Measurements from ENCODE around the gene DST. TPM values are rescaled to one million over a fixed set of nuclear protein-coding genes. Genes with fewer than 3 reads are reported as not detected.
A peak's percentile ranks its signal among the peaks of the same experiment; 100 is the strongest.

DST gene
- total and polyA plus RNA-seq, 7 donors = 58.3 to 341 (median 109) TPM

DNA sequence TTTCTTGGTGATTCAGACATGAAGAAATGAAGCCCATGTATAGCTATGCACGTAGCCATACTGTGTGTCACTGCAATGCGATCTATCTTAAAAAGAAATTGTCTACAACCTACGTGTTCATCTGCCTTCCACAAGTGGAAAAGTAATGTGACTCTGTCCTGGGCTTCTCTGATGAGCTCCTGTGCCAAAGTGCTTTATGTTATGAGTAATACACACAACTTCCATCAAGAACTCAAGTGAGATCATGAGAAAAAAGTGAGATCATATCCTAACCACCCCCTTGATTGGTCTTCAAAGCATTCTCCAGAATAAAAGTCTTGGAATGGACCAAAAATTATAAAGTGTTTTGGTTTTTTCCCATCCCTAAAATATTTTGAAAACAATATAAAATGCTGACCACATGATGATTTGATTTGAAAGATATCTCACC lies 114.3 kb downstream of the DST start:
- H3K36me3 ChIP-seq (ENCODE audit: insufficient read depth in 1 of 2, low read depth in 1 of 2) = peaks cover 8 to 96% of the 10 kb centered on the region in 2 donors
- no peaks in the 10 kb centered on the region for H3K27me3 ChIP-seq (ENCODE audit: insufficient read depth in 3 of 3, low read length in 2 of 3)
- ATAC-seq (peak; percentile 67 to 88 (median 84)), DNase-seq (no peak)
- no peak overlapping the region for H3K4me3 ChIP-seq
- H3K9me3 ChIP-seq = no peaks in the 10 kb centered on the region
- H3K27ac ChIP-seq = peak overlapping the region; percentile 52
- TF ChIP-seq, protein P1, sequence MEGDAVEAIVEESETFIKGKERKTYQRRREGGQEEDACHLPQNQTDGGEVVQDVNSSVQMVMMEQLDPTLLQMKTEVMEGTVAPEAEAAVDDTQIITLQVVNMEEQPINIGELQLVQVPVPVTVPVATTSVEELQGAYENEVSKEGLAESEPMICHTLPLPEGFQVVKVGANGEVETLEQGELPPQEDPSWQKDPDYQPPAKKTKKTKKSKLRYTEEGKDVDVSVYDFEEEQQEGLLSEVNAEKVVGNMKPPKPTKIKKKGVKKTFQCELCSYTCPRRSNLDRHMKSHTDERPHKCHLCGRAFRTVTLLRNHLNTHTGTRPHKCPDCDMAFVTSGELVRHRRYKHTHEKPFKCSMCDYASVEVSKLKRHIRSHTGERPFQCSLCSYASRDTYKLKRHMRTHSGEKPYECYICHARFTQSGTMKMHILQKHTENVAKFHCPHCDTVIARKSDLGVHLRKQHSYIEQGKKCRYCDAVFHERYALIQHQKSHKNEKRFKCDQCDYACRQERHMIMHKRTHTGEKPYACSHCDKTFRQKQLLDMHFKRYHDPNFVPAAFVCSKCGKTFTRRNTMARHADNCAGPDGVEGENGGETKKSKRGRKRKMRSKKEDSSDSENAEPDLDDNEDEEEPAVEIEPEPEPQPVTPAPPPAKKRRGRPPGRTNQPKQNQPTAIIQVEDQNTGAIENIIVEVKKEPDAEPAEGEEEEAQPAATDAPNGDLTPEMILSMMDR (IDR thresholded peaks at IDR 0.05) = no peak
- intact Hi-C loops (cut with DNase I) = no loop called here
- H3K4me1 ChIP-seq = peaks cover 3% of the 10 kb centered on the region
- 46 to 64% (median 56%) methylated on average over 3 of the region's 3 CpGs for WGBS, 3 donors

DNA sequence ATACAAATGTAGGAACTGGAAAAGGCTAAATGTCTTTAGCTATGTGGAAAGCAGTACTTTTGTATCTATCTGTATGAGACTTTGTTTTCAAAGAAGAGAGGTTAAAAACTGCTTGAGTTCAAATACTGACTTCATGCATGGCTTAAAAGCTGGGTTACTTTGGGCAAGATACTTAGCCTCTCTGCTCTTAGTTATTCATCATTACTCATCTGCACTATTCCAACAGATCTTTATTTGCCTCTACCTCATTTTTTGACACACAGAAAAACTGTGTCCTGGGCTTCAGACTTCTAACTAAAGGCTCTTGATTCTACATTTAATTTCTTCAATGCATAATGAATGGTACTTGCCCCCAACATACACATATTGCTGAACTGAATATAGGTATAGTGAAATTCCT lies 114.8 kb downstream of the DST start:
- no peaks in the 10 kb centered on the region for H3K9me3 ChIP-seq
- H3K4me3 ChIP-seq = no peak overlapping the region
- TF ChIP-seq, protein P1 (IDR thresholded peaks at IDR 0.05) = no peak
- peak overlapping the region; percentile 52 for H3K27ac ChIP-seq
- intact Hi-C loops (cut with DNase I) = no loop called here
- H3K36me3 ChIP-seq (ENCODE audit: insufficient read depth in 1 of 2, low read depth in 1 of 2) = peaks cover 8 to 96% of the 10 kb centered on the region in 2 donors
- no peaks in the 10 kb centered on the region for H3K27me3 ChIP-seq (ENCODE audit: insufficient read depth in 3 of 3, low read length in 2 of 3)
- ATAC-seq (no peak), DNase-seq (no peak)
- H3K4me1 ChIP-seq = peaks cover 3% of the 10 kb centered on the region

DNA sequence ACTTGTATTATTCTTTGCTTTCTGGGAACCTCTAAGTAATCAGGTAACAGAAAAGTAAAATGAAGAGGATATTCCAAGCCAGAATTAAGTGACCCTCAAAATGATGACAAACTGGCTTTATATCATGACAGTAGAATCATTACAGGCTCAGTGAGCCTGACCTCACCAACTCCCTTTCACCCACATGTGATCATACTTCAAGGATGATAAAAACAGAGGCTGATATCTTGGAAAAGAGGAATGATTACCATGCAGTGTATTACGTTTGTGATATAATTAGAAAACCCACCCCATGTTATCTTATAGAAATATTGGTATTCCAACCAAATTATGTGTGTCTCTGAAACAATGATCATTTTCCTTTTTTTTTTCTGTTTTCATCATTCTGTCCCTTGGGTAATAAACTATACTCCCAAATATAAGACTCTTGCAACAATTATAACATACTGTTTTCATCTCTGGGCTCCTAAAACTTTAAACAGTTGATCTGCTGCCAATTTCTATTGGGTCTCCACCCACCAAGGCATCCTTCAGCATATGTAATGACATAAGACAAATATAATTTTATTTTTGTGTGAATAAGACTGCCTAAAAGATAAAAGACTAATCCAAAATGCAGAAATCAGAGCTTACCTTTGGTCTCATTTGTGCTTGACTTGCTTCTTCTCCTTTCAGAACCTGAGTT lies 115.7 kb downstream of the DST start:
- peaks cover 3% of the 10 kb centered on the region for H3K4me1 ChIP-seq

DNA sequence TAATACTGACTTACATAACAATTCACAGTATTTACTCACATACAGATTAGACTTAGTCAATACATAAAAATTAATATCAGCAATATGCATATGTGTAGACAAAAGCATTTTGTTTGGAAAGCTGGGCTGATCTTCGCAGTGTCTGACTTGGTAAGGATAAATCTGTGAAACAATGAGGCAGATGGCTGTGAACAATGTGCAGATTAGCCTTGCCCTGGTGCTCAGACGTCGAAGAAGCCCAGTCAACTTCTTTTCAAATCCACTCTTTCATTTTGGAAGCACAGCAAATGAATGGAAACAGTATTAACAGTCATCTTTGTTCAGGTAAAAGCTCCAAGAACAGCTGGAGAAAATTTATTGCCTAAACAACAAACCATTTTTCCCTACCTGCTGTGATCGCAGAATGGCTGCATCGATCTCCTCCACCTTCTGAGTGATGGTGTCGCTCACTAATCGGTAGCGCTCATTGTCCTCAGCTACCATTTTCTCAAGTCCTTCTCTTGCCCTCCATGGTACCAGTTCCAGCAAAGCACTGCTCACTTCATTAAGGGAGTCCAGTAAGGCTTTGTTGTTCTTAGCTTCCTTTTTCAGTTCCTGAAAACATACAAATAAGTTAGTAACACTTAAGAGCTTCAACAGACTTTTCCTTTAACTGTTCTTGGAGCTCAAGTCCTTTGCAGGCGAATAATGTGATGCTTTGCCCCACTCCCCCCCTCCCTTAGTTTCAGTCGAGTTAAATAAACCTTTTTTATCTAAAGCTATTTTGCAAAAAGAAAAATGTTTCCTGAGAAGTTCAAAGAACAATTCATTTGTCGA lies 116.5 kb downstream of the DST start:
- WGBS, 3 donors = 73 to 82% (median 77%) methylated on average over 11 of the region's 11 CpGs
- no peak for ATAC-seq
- DNase-seq = no peak
- Histone ChIP-seq H3K9me3 (no peaks in the 10 kb centered on the region), H3K4me1 (peaks cover 3% of the 10 kb centered on the region), H3K4me3 (no peak overlapping the region), H3K27ac (peak overlapping the region; percentile 18), H3K27me3 (ENCODE audit: insufficient read depth in 3 of 3, low read length in 2 of 3) (no peaks in the 10 kb centered on the region), H3K36me3 (ENCODE audit: insufficient read depth in 1 of 2, low read depth in 1 of 2) (peaks cover 3 to 79% of the 10 kb centered on the region in 2 donors)
- intact Hi-C loops (cut with DNase I) = no loop called here
- TF ChIP-seq, protein P1 (IDR thresholded peaks at IDR 0.05) = no peak

More for the DNA sequence above, 115.7 kb downstream of the DST start:
- no peak overlapping the region for H3K4me3 ChIP-seq
- H3K9me3 ChIP-seq = no peaks in the 10 kb centered on the region
- H3K27me3 ChIP-seq (ENCODE audit: insufficient read depth in 3 of 3, low read length in 2 of 3) = no peaks in the 10 kb centered on the region
- ATAC-seq (no peak), DNase-seq (no peak)
- WGBS, 3 donors = 62 to 68% (median 64%) methylated on average over 1 of the region's 1 CpG
- TF ChIP-seq, protein P1 (IDR thresholded peaks at IDR 0.05) = no peak
- H3K36me3 ChIP-seq (ENCODE audit: insufficient read depth in 1 of 2, low read depth in 1 of 2) = peaks cover 8 to 87% of the 10 kb centered on the region in 2 donors
- peak overlapping the region; percentile 52 for H3K27ac ChIP-seq
- intact Hi-C loops (cut with DNase I) = no loop called here
